Fibroblast of lung (primary cell): ENCODE data around the gene EFCAB8. TPM values are rescaled to one million over a fixed set of nuclear protein-coding genes. Genes with fewer than 3 reads are reported as not detected.

ENCODE experiments used
- DNase-seq, 2 donors: peaks; one replicate each; pipeline versions ENCODE4 v3.0.0 to v3.0.0-alpha.2; 2010; ENCODE audit warnings: low read depth in 2 of 2
- H2AFZ ChIP-seq: 2 replicates; pipeline ENCODE4 v1.5.1; 2012; ENCODE audit warnings: low read length, control low read depth, inconsistent platforms
- H3K27ac ChIP-seq: 2 replicates; pipeline ENCODE4 v1.5.1; 2011; ENCODE audit warnings: low read length, control low read depth; ENCODE audit not compliant: insufficient read depth
- H3K27me3 ChIP-seq: 2 replicates; pipeline ENCODE4 v1.5.1; 2011; ENCODE audit warnings: mild to moderate bottlenecking, low read length; ENCODE audit not compliant: control insufficient read depth, insufficient read depth
- H3K36me3 ChIP-seq: 2 replicates; pipeline ENCODE4 v1.5.1; 2011; ENCODE audit warnings: low read length; ENCODE audit not compliant: control insufficient read depth, insufficient read depth
- H3K4me1 ChIP-seq: 2 replicates; pipeline ENCODE4 v1.5.1; 2011; ENCODE audit warnings: low read length; ENCODE audit not compliant: control insufficient read depth, insufficient read depth; ENCODE audit errors: extremely low read depth
- H3K4me2 ChIP-seq: 2 replicates; pipeline ENCODE4 v1.5.1; 2011; ENCODE audit warnings: low read length, control low read depth; ENCODE audit not compliant: insufficient read depth; ENCODE audit errors: extremely low read depth
- H3K4me3 ChIP-seq, 4 experiments: fragments of 200-600 bp in 1 of 4; sonication (generic) in 1 of 4; replicated peaks in 1 of 4; 2 replicates each; pipeline ENCODE4 v1.5.1; 2011 to 2016; ENCODE audit warnings: low read length in 4 of 4, low read depth in 3 of 4, mild to moderate bottlenecking in 3 of 4, control low read depth in 2 of 4, inconsistent platforms in 1 of 4, mixed read lengths in 1 of 4; ENCODE audit not compliant: insufficient read depth in 1 of 4; ENCODE audit errors: control extremely low read depth in 1 of 4
- H3K79me2 ChIP-seq: 2 replicates; pipeline ENCODE4 v1.5.1; 2012; ENCODE audit warnings: mild to moderate bottlenecking, low read length, inconsistent platforms; ENCODE audit not compliant: control insufficient read depth, insufficient read depth
- H3K9ac ChIP-seq: 2 replicates; pipeline ENCODE4 v1.5.1; 2011; ENCODE audit warnings: mild to moderate bottlenecking, low read length, control low read depth; ENCODE audit not compliant: insufficient read depth
- H3K9me3 ChIP-seq: 2 replicates; pipeline ENCODE4 v1.5.1; 2012; ENCODE audit warnings: low read depth, low read length; ENCODE audit not compliant: control insufficient read depth, insufficient read depth
- H4K20me1 ChIP-seq: 2 replicates; pipeline ENCODE4 v1.5.1; 2011; ENCODE audit warnings: low read length; ENCODE audit not compliant: control insufficient read depth, insufficient read depth; ENCODE audit errors: extremely low read depth
- EZH2 ChIP-seq: IDR thresholded peaks from 2 replicates; pipeline ENCODE4 v1.5.1; 2012; ENCODE audit warnings: low read length, control low read depth, mild to moderate bottlenecking; ENCODE audit errors: missing control alignments
- polyA plus RNA-seq, 2 donors: library from polyadenylated mRNA; depleted of rRNA in 1 of 2; stranded (reverse) in 1 of 2; unstranded in 1 of 2; fragments of >200 nt; gene quantifications; 2 replicates each; pipeline ENCODE4 v1.2.1, GENCODE V29; 2011 to 2012; ENCODE audit warnings: missing spikeins in 1 of 2
- total RNA-seq: library from RNA; depleted of rRNA; stranded (reverse); fragments of >200 nt; gene quantifications from 2 replicates; pipeline ENCODE4 v1.2.1, GENCODE V29; 2014
- TF ChIP-seq, protein P1 (sequence below), 2 donors: IDR thresholded peaks in 1 of 2; conservative IDR thresholded peaks in 1 of 2; 1 replicate in 1 of 2; 2 replicates in 1 of 2; pipeline ENCODE4 v1.5.1; 2011 to 2012; ENCODE audit warnings: low read length in 2 of 2, control low read depth in 1 of 2, inconsistent platforms in 1 of 2, low read depth in 1 of 2, mild to moderate bottlenecking in 1 of 2

EFCAB8 gene
- total and polyA plus RNA-seq, 2 donors (not counting 1 experiment from before 2014, with no cell fraction given), result under 0.01 TPM; not detected in 1

DNA sequence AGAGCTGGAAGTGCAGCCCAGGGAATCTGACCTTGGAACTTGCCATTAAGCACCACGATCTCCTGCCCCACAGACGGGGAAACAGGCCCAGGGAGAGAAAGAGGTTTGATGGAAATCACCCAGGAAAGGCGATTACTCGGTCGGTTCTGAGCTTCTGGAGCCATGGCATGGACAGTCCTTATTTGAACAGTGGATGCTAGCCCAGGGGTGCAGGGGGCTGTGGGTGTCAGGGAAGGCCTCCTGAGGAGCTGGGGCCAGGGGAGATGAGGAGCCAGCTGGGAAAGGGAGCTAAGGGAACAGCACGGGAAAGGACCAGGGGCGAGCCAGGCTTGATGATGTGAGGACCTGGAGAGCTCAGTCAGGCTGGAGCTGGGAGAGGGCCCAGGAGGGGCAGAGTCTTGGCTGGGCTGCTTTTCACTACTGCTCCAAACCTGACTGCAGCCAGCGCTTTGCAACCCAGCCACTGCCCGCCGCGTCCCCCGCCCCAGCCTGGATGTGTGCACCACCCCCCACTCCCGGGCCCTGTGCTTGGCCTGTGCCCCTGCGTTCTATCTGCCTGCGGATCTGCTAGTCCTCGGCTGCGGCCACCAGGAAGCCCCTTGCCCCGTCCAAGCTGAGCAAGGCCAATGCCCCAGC is 127.7 kb downstream of the EFCAB8 start:
- TF ChIP-seq, protein P1, sequence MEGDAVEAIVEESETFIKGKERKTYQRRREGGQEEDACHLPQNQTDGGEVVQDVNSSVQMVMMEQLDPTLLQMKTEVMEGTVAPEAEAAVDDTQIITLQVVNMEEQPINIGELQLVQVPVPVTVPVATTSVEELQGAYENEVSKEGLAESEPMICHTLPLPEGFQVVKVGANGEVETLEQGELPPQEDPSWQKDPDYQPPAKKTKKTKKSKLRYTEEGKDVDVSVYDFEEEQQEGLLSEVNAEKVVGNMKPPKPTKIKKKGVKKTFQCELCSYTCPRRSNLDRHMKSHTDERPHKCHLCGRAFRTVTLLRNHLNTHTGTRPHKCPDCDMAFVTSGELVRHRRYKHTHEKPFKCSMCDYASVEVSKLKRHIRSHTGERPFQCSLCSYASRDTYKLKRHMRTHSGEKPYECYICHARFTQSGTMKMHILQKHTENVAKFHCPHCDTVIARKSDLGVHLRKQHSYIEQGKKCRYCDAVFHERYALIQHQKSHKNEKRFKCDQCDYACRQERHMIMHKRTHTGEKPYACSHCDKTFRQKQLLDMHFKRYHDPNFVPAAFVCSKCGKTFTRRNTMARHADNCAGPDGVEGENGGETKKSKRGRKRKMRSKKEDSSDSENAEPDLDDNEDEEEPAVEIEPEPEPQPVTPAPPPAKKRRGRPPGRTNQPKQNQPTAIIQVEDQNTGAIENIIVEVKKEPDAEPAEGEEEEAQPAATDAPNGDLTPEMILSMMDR (conservative IDR thresholded peaks at IDR 0.05 in 1 of 2, IDR thresholded peaks at IDR 0.05 in 1 of 2; ENCODE audit: low read depth in 1 of 2, low read length in 2 of 2), result no peak
- TF ChIP-seq EZH2, result no peak
- H2AFZ ChIP-seq, result no peak overlapping the region
- no peaks in the 10 kb centered on the region for H3K9me3 ChIP-seq
- H3K27ac ChIP-seq, result no peak overlapping the region
- no peak for DNase-seq
- H3K36me3 ChIP-seq, result no peaks in the 10 kb centered on the region
- no peak overlapping the region for H3K4me3 ChIP-seq
- no peaks in the 10 kb centered on the region for H3K79me2 ChIP-seq
- H3K9ac ChIP-seq, result no peak overlapping the region
- no peaks in the 10 kb centered on the region for H3K27me3 ChIP-seq
- no peaks in the 10 kb centered on the region for H3K4me1 ChIP-seq
- no peak overlapping the region for H3K4me2 ChIP-seq
- no peaks in the 10 kb centered on the region for H4K20me1 ChIP-seq

DNA sequence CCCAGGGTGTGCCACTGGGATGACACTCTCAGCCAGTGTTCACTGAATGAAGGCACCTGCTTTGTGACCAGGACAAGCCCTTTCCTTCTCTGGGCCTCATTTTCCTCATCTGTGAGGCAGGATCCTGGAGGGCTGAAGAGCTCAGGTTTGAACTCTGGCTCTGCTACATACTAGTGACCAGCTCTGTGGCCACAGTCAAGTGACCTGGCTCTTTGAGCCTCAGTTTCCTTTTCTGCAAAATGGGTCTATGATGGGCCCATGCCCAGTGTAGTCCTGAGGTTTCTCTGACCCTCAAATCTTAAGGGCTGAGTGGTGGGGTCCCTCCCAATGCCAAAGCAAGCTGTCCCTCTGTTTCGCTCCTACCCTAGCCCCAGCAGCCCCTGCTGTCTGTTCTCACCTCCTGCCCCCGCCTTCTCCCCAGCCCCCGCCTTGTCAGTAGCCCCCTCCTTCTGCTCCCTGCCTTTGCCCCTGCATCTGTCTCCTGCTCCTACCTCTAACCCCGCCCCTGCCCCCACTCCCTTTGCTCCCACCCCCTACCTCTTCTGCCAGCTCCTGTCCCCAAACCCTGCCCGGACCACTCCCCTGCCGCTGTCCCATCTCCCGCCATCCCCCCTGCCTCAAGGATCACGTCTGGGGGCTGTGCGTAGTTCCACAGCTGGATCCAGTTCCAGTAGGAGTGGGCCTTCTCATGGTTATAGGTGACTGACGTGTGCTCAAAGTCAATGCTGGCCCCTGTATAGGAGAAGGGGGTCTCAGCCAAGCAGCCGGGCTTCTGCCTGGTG is 128.5 kb downstream of the EFCAB8 start:
- Histone ChIP-seq H3K27ac (no peak overlapping the region), H3K4me1 (no peaks in the 10 kb centered on the region), H3K36me3 (no peaks in the 10 kb centered on the region), H2AFZ (no peak overlapping the region), H3K4me3 (no peak overlapping the region), H3K9me3 (no peaks in the 10 kb centered on the region), H3K27me3 (no peaks in the 10 kb centered on the region), H3K79me2 (no peaks in the 10 kb centered on the region), H4K20me1 (no peaks in the 10 kb centered on the region), H3K9ac (no peak overlapping the region), H3K4me2 (no peak overlapping the region)
- no peak for DNase-seq
- no peak for TF ChIP-seq EZH2
- TF ChIP-seq, protein P1 (conservative IDR thresholded peaks at IDR 0.05 in 1 of 2, IDR thresholded peaks at IDR 0.05 in 1 of 2; ENCODE audit: low read depth in 1 of 2, low read length in 2 of 2), result no peak

GRCh38 chr20:32988008-32988407 is 129.3 kb downstream of the EFCAB8 start:
- DNase-seq, result no peak
- H3K4me2 ChIP-seq, result no peak overlapping the region
- no peak overlapping the region for H3K9ac ChIP-seq
- H3K4me3 ChIP-seq, result no peak overlapping the region
- H3K9me3 ChIP-seq, result no peaks in the 10 kb centered on the region
- H3K36me3 ChIP-seq, result no peaks in the 10 kb centered on the region
- no peaks in the 10 kb centered on the region for H3K79me2 ChIP-seq
- no peaks in the 10 kb centered on the region for H4K20me1 ChIP-seq
- H3K27ac ChIP-seq, result no peak overlapping the region
- no peaks in the 10 kb centered on the region for H3K27me3 ChIP-seq
- no peak for TF ChIP-seq EZH2
- TF ChIP-seq, protein P1 (conservative IDR thresholded peaks at IDR 0.05 in 1 of 2, IDR thresholded peaks at IDR 0.05 in 1 of 2; ENCODE audit: low read depth in 1 of 2, low read length in 2 of 2), result no peak
- H3K4me1 ChIP-seq, result no peaks in the 10 kb centered on the region
- H2AFZ ChIP-seq, result no peak overlapping the region
